ENCODE measurements around the gene VTA1.
"Not testable (repeated sequence)": the region's sequence is repeated elsewhere in the genome, so short reads cannot be mapped to it uniquely, and the experiment has no call there.

Gene VTA1

DNA sequence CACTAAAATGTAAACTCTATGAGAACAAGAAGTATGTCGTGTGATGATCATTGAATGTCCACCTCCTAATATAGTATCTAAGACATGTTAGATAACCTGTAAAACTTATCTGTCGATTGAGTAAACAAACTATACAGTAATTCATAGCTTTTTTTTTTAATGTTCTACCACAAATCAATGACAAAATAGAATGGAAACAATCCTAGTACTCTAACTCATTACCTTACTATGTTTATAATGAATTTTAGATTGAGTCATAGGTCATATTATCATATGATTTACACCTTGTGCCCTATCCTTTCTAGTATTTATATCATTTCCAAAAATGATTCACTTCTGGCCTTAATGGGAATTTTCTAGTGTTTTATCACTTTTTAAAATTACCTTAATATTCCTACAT lies 6.1 kb downstream of the VTA1 start:
- no peak overlapping the region for H3K4me3 ChIP-seq
- H3K27me3 ChIP-seq (ENCODE audit: low read depth), result no peaks in the 10 kb centered on the region
- in situ Hi-C loops (cut with MboI; ENCODE audit: low sequenced_read_pairs), result no loop called here
- no peak for DNase-seq (ENCODE audit: low spot score in 2 of 2)
- no peaks in the 10 kb centered on the region for H3K9me3 ChIP-seq
- H3K36me3 ChIP-seq (replicated peaks), result no peaks in the 10 kb centered on the region
- H3K4me1 ChIP-seq, result peaks cover 16% of the 10 kb centered on the region

DNA sequence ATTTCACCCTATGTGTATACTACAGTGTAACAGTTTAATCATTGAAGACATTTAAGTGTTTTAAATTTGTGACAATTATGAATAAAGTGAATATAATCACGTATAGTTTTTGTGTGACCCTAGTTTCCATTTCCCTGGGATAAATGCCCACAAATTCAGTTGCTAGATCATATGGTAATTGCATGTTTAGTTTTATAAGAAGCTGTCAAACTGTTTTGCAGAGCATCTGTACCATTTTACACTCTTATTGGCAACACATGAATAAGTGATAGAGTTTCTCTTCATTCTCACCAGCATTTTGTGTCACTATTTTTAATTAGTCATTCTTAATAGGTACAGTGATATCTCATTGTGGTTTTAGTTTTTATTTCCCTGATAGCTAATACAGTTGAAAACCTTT lies 7.3 kb downstream of the VTA1 start:
- no peaks in the 10 kb centered on the region for H3K36me3 ChIP-seq (replicated peaks)
- H3K27me3 ChIP-seq (ENCODE audit: low read depth), result no peaks in the 10 kb centered on the region
- H3K9me3 ChIP-seq, result no peaks in the 10 kb centered on the region
- in situ Hi-C loops (cut with MboI; ENCODE audit: low sequenced_read_pairs), result no loop called here
- no peak overlapping the region for H3K4me3 ChIP-seq
- DNase-seq (ENCODE audit: low spot score in 2 of 2), result no peak
- H3K4me1 ChIP-seq, result peaks cover 13% of the 10 kb centered on the region

- no peak for DNase-seq (ENCODE audit: low spot score in 2 of 2)
- in situ Hi-C loops (cut with MboI; ENCODE audit: low sequenced_read_pairs), result no loop called here
- H3K4me3 ChIP-seq, result no peak overlapping the region
- no peaks in the 10 kb centered on the region for H3K27me3 ChIP-seq (ENCODE audit: low read depth)
- H3K9me3 ChIP-seq, result no peaks in the 10 kb centered on the region
- H3K4me1 ChIP-seq, result peaks cover 13% of the 10 kb centered on the region
- no peaks in the 10 kb centered on the region for H3K36me3 ChIP-seq (replicated peaks)
These were observed 8.0 kb downstream of the VTA1 start for GRCh38 chr6:142155091-142155490.

DNA sequence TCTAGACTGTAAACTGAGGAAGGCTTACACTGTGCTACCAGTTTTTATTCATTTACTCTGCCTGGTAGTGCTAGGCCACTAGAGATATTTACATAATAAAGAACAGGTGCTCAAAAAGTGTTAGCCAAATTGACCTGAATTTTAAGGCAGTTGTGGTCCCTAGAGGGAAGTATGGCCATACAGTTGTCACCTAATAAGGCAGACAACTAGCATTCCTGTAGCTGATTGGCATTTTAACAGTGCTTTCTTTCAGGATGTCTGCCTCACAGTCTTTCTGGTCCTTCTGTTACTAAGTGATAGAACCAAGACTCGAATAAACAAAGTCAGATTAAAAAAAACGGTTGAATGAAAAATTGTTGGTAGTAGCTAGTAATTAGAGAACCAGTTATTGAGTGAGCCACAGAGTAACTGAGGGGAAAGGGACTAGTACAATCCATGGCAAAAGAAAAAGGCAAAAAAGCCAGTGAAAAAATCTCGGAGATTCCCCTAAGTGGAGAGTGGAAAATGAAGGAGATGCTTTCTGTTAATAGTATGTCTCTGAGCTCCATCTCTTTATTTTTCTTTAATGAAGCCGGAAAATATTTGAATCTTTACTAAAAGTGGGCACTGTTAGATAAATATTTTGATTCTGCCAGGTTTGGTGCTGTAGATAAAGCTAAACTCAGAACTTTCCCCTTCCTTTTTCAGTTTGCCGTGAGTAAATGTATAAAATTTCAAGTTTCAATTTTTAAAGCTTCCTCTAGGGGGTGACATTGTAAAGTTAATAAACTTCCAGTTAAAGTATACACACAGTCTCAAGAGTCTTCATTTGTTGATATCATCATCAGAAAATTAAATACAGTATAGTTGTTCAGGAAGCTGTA lies 9.1 kb downstream of the VTA1 start:
- Histone ChIP-seq H3K36me3 (replicated peaks) (no peaks in the 10 kb centered on the region), H3K4me1 (peaks cover 13% of the 10 kb centered on the region), H3K4me3 (no peak overlapping the region), H3K27me3 (ENCODE audit: low read depth) (no peaks in the 10 kb centered on the region), H3K9me3 (no peaks in the 10 kb centered on the region)
- DNase-seq (ENCODE audit: low spot score in 2 of 2), result peak in 1 of 2 experiments; percentile 39
- in situ Hi-C loops (cut with MboI; ENCODE audit: low sequenced_read_pairs), result no loop called here

- peaks cover 13% of the 10 kb centered on the region for H3K4me1 ChIP-seq
- H3K9me3 ChIP-seq; H3K27me3 ChIP-seq (ENCODE audit: low read depth); H3K36me3 ChIP-seq (replicated peaks); H3K4me3 ChIP-seq; DNase-seq (ENCODE audit: low spot score in 2 of 2); in situ Hi-C loops (cut with MboI; ENCODE audit: low sequenced_read_pairs): not testable (repeated sequence)
These were observed 9.7 kb downstream of the VTA1 start for GRCh38 chr6:142156758-142157068.

DNA sequence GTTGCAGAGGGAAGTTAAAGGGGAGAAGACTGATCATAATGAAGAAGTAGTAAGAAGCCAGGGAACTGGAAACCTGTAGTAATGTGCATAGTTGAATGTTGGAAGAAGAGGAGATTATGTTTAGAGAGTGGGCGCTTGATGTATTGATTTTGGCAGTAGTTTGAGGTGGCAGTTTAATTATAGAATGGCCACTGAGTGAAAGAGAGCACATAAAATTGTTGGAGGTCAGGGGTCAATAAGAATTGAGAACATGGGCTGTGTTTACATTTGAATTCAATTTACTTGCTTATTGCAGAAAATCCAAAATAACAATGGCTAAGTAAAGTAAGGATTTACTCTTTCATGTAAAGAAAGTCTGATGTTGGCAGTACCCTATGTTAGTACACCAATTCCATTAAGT lies 15.7 kb downstream of the VTA1 start:
- H3K4me3 ChIP-seq, result no peak overlapping the region
- no peaks in the 10 kb centered on the region for H3K27me3 ChIP-seq (ENCODE audit: low read depth)
- no peak for DNase-seq (ENCODE audit: low spot score in 2 of 2)
- in situ Hi-C loops (cut with MboI; ENCODE audit: low sequenced_read_pairs), result no loop called here
- H3K36me3 ChIP-seq (replicated peaks), result peaks cover 4% of the 10 kb centered on the region; the same call in 1 of the 2 replicates
- peaks cover 17% of the 10 kb centered on the region for H3K4me1 ChIP-seq
- H3K9me3 ChIP-seq, result no peaks in the 10 kb centered on the region

- Histone ChIP-seq H3K9me3 (no peaks in the 10 kb centered on the region), H3K27me3 (ENCODE audit: low read depth) (no peaks in the 10 kb centered on the region), H3K36me3 (replicated peaks) (peaks cover 10% of the 10 kb centered on the region), H3K4me1 (peaks cover 17% of the 10 kb centered on the region), H3K4me3 (no peak overlapping the region)
- no peak for DNase-seq (ENCODE audit: low spot score in 2 of 2)
- in situ Hi-C loops (cut with MboI; ENCODE audit: low sequenced_read_pairs), result no loop called here
These were observed 18.2 kb downstream of the VTA1 start for GRCh38 chr6:142165227-142165626.

DNA sequence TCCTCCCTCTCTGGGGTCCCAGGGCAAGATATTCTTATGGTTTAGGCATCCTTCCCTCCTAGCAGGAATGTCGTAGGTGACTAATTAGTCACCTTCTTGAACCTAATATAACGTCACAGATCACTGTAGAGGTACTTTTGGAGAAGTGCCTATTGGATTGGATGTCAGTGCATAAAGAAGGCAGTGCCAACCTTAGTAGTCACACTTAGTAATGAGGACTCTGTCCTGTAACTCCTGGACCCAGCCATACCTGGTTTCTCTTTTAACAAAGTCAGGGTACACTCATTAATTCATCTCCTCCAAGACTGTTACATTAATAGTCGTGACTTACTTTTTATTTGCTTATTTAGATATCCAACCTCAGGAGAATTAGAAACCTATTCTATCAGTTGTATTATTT lies 20.0 kb downstream of the VTA1 start:
- no peak overlapping the region for H3K4me3 ChIP-seq
- no peaks in the 10 kb centered on the region for H3K27me3 ChIP-seq (ENCODE audit: low read depth)
- peaks cover 15% of the 10 kb centered on the region for H3K36me3 ChIP-seq (replicated peaks)
- in situ Hi-C loops (cut with MboI; ENCODE audit: low sequenced_read_pairs), result no loop called here
- H3K9me3 ChIP-seq, result no peaks in the 10 kb centered on the region
- H3K4me1 ChIP-seq, result peaks cover 15% of the 10 kb centered on the region
- DNase-seq (ENCODE audit: low spot score in 2 of 2), result no peak

DNA sequence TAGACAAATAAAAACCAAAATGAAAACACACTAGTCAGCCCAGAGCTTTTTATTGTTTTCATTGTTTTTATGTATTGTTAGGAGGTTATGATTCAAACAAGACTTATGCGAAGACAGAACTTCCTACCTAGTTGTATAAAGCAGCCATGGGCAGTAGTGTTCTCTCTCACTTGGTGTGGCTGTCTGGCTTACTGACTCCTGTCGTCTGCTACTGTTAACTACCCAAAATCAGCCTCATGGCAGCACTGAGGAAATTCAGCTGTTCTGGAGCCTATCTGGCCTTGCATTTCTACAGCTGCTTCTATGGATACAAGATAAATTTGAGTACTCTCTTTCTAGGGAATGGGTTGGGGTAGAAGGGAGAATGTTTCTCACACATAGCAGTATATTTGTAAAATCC lies 20.4 kb downstream of the VTA1 start:
- in situ Hi-C loops (cut with MboI; ENCODE audit: low sequenced_read_pairs), result no loop called here
- H3K36me3 ChIP-seq (replicated peaks), result peaks cover 16% of the 10 kb centered on the region

DNA sequence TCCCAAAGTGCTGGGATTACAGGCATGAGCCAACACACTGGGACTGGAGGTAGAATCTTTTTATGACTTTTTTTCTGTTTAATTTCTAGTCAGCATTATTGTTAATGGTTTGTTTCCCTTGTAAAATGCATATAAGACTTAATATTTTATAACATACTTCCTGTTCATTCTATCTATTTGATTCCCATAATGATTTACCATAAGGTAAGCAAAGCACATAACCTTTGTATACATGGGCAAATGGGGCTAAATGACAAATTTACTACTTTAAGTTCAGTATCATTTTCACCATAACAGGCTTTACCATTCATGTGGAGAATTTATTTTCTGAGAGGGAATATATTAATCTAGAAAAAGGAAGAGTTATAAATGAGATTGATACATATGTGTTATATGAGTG lies 24.3 kb downstream of the VTA1 start:
- Histone ChIP-seq H3K36me3 (replicated peaks) (peaks cover 21% of the 10 kb centered on the region), H3K4me3 (no peak overlapping the region), H3K9me3 (no peaks in the 10 kb centered on the region), H3K27me3 (ENCODE audit: low read depth) (no peaks in the 10 kb centered on the region), H3K4me1 (no peaks in the 10 kb centered on the region)
- DNase-seq (ENCODE audit: low spot score in 2 of 2), result no peak
- in situ Hi-C loops (cut with MboI; ENCODE audit: low sequenced_read_pairs), result no loop called here

More for the DNA sequence above, 20.4 kb downstream of the VTA1 start:
- Histone ChIP-seq H3K9me3 (no peaks in the 10 kb centered on the region), H3K4me3 (no peak overlapping the region), H3K4me1 (peaks cover 11% of the 10 kb centered on the region), H3K27me3 (ENCODE audit: low read depth) (no peaks in the 10 kb centered on the region)
- DNase-seq (ENCODE audit: low spot score in 2 of 2), result no peak

- Histone ChIP-seq H3K4me1 (no peaks in the 10 kb centered on the region), H3K4me3 (no peak overlapping the region), H3K36me3 (replicated peaks) (peaks cover 20% of the 10 kb centered on the region), H3K9me3 (no peaks in the 10 kb centered on the region), H3K27me3 (ENCODE audit: low read depth) (no peaks in the 10 kb centered on the region)
- in situ Hi-C loops (cut with MboI; ENCODE audit: low sequenced_read_pairs), result no loop called here
- DNase-seq (ENCODE audit: low spot score in 2 of 2), result no peak
These were observed 25.7 kb downstream of the VTA1 start for GRCh38 chr6:142172758-142173157.

- no peaks in the 10 kb centered on the region for H3K27me3 ChIP-seq (ENCODE audit: low read depth)
- DNase-seq (ENCODE audit: low spot score in 2 of 2), result no peak
- in situ Hi-C loops (cut with MboI; ENCODE audit: low sequenced_read_pairs), result no loop called here
- peaks cover 19% of the 10 kb centered on the region for H3K36me3 ChIP-seq (replicated peaks)
- H3K4me3 ChIP-seq, result no peak overlapping the region
- no peaks in the 10 kb centered on the region for H3K4me1 ChIP-seq
- no peaks in the 10 kb centered on the region for H3K9me3 ChIP-seq
These were observed 26.9 kb downstream of the VTA1 start for GRCh38 chr6:142173980-142174379.

DNA sequence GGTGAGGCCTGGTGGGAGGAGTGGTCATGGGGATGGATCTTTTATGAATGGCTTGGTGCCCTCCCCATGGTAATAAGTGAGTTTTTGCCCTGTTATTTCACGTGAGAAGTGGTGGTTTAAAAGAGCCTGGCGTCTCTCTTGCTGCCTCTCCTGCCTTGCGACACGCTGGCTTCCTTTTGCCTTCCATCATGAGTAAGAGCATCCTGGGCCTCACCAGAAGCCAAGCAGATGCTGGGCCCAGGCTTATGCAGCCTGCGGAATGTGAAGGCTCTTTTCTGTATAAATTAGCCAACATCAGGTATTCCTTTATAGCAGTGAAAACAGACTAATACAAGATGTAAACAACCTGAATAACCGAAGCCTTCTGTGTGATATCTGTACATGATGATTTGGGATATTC lies 27.6 kb downstream of the VTA1 start:
- H3K27me3 ChIP-seq (ENCODE audit: low read depth), result no peaks in the 10 kb centered on the region
- in situ Hi-C loops (cut with MboI; ENCODE audit: low sequenced_read_pairs), result no loop called here
- peaks cover 19% of the 10 kb centered on the region for H3K36me3 ChIP-seq (replicated peaks)
- no peaks in the 10 kb centered on the region for H3K9me3 ChIP-seq
- DNase-seq (ENCODE audit: low spot score in 2 of 2), result no peak
- no peaks in the 10 kb centered on the region for H3K4me1 ChIP-seq
- no peak overlapping the region for H3K4me3 ChIP-seq

GRCh38 chr6:142178129-142178528 lies 31.1 kb downstream of the VTA1 start:
- DNase-seq (ENCODE audit: low spot score in 2 of 2), result no peak
- Histone ChIP-seq H3K9me3 (no peaks in the 10 kb centered on the region), H3K36me3 (replicated peaks) (peaks cover 6% of the 10 kb centered on the region), H3K4me3 (no peak overlapping the region), H3K4me1 (peaks cover 7% of the 10 kb centered on the region), H3K27me3 (ENCODE audit: low read depth) (no peaks in the 10 kb centered on the region)
- in situ Hi-C loops (cut with MboI; ENCODE audit: low sequenced_read_pairs), result no loop called here

DNA sequence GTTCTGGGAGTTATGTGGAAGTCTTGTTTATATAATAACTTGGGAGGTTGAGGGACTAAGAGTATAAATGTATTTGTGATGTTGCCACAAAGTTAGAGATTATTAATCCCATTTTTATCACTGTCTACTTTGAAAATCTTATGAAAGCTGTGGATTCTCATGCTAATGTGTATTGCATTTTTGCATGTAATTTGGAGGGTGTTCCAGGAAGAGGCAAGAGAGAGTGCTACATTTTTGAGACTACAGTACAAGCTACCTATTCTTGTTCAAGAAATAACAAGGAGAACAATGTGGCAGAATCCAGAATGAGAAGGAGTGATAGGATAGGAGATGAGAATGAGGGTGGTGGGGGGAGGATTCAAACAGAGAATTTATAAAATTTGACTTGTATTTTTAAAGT lies 34.9 kb downstream of the VTA1 start:
- in situ Hi-C loops (cut with MboI; ENCODE audit: low sequenced_read_pairs), result no loop called here
- H3K9me3 ChIP-seq, result no peaks in the 10 kb centered on the region
- H3K36me3 ChIP-seq (replicated peaks), result peaks cover 1% of the 10 kb centered on the region
- DNase-seq (ENCODE audit: low spot score in 2 of 2), result peak in 1 of 2 experiments; percentile 74
- H3K4me1 ChIP-seq, result peaks cover 7% of the 10 kb centered on the region
- no peak overlapping the region for H3K4me3 ChIP-seq
- no peaks in the 10 kb centered on the region for H3K27me3 ChIP-seq (ENCODE audit: low read depth)

All from HAP-1 (cell line).